Embryonic facial prominence (tissue), 1 donor: Measurements from ENCODE around the gene CPNE9.

Source experiments
- DNase-seq: peaks from one replicate; pipeline ENCODE4 v3.0.0-alpha.2; 2016; ENCODE audit errors: extremely low spot score

CPNE9 gene

GRCh38 chr3:9686703-9687102 is 16.9 kb upstream of the CPNE9 start:
- no peak for DNase-seq

GRCh38 chr3:9687514-9687913 is 16.1 kb upstream of the CPNE9 start:
- no peak for DNase-seq

- no peak for DNase-seq
Observed at GRCh38 chr3:9688961-9689360, 14.7 kb upstream of the CPNE9 start.

- DNase-seq, result no peak
Observed at GRCh38 chr3:9689757-9690156, 13.9 kb upstream of the CPNE9 start.

- no peak for DNase-seq
Observed at GRCh38 chr3:9690451-9691450, 12.9 kb upstream of the CPNE9 start.

- no peak for DNase-seq
Observed at GRCh38 chr3:9691636-9692035, 12.0 kb upstream of the CPNE9 start.

GRCh38 chr3:9692416-9692815 is 11.2 kb upstream of the CPNE9 start:
- DNase-seq, result no peak

- no peak for DNase-seq
Observed at GRCh38 chr3:9695345-9695744, 8.3 kb upstream of the CPNE9 start.

- no peak for DNase-seq
Observed at GRCh38 chr3:9695746-9696145, 7.9 kb upstream of the CPNE9 start.

- DNase-seq, result no peak
Observed at GRCh38 chr3:9696480-9697220, 7.0 kb upstream of the CPNE9 start.

- no peak for DNase-seq
Observed at GRCh38 chr3:9697892-9698291, 5.7 kb upstream of the CPNE9 start.

- no peak for DNase-seq
Observed at GRCh38 chr3:9698293-9698692, 5.3 kb upstream of the CPNE9 start.

GRCh38 chr3:9700536-9700935 is 3.1 kb upstream of the CPNE9 start:
- no peak for DNase-seq

GRCh38 chr3:9701006-9701405 is 2.6 kb upstream of the CPNE9 start:
- no peak for DNase-seq

GRCh38 chr3:9701711-9702110 is 1.9 kb upstream of the CPNE9 start:
- no peak for DNase-seq

GRCh38 chr3:9703240-9703639 is 393 bp upstream of the CPNE9 start:
- DNase-seq, result no peak

- no peak for DNase-seq
Observed at GRCh38 chr3:9704347-9705322, 1.0 kb downstream of the CPNE9 start.

GRCh38 chr3:9710174-9710739 is 6.6 kb downstream of the CPNE9 start:
- DNase-seq, result no peak

- no peak for DNase-seq
Observed at GRCh38 chr3:9712415-9712814, 8.8 kb downstream of the CPNE9 start.

- DNase-seq, result no peak
Observed at GRCh38 chr3:9713142-9713541, 9.5 kb downstream of the CPNE9 start.

GRCh38 chr3:9715136-9715535 is 11.5 kb downstream of the CPNE9 start:
- no peak for DNase-seq
